ENCODE data around the gene BNC1. TPM values are rescaled to one million over a fixed set of nuclear protein-coding genes. Genes with fewer than 3 reads are reported as not detected.
A peak's percentile ranks its signal among the peaks of the same experiment; 100 is the strongest.

Gene BNC1, protein sequence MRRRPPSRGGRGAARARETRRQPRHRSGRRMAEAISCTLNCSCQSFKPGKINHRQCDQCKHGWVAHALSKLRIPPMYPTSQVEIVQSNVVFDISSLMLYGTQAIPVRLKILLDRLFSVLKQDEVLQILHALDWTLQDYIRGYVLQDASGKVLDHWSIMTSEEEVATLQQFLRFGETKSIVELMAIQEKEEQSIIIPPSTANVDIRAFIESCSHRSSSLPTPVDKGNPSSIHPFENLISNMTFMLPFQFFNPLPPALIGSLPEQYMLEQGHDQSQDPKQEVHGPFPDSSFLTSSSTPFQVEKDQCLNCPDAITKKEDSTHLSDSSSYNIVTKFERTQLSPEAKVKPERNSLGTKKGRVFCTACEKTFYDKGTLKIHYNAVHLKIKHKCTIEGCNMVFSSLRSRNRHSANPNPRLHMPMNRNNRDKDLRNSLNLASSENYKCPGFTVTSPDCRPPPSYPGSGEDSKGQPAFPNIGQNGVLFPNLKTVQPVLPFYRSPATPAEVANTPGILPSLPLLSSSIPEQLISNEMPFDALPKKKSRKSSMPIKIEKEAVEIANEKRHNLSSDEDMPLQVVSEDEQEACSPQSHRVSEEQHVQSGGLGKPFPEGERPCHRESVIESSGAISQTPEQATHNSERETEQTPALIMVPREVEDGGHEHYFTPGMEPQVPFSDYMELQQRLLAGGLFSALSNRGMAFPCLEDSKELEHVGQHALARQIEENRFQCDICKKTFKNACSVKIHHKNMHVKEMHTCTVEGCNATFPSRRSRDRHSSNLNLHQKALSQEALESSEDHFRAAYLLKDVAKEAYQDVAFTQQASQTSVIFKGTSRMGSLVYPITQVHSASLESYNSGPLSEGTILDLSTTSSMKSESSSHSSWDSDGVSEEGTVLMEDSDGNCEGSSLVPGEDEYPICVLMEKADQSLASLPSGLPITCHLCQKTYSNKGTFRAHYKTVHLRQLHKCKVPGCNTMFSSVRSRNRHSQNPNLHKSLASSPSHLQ
- total RNA-seq (2014; rRNA removed; shearing (Covaris generic)) = 10.5 and 12.1 TPM in 2 replicates

GRCh38 chr15:83284559-83285283, at the start of gene BNC1:
Gene BNC1 (minus strand): TSS chr15:83284664. CDS start chr15:83284628, 36 bp downstream.
- H3K4me3 ChIP-seq = peak within 1 kb of the TSS; percentile 66
- peak within 1 kb of the TSS; percentile 92 for H3K27ac ChIP-seq
- peaks cover 8% of the 10 kb centered on the region for H3K36me3 ChIP-seq
- peak; percentile 56 to 64 for DNase-seq (ENCODE audit: low read depth in 1 of 2, low spot score in 2 of 2)
- peaks cover 55% of the 10 kb centered on the region for H3K4me1 ChIP-seq (replicated peaks)
- H3K27me3 ChIP-seq (replicated peaks) = no peaks in the 10 kb centered on the region
- no peaks in the 10 kb centered on the region for H3K9me3 ChIP-seq (replicated peaks)

- no peaks in the 10 kb centered on the region for H3K36me3 ChIP-seq
- DNase-seq (ENCODE audit: low read depth in 1 of 2, low spot score in 2 of 2) = no peak
Measured at GRCh38 chr15:83327041-83327440, 42.6 kb upstream of the BNC1 start.

GRCh38 chr15:83324799-83325198, 40.3 kb upstream of the BNC1 start:
- Histone ChIP-seq H3K36me3 (no peaks in the 10 kb centered on the region), H3K27me3 (replicated peaks) (no peaks in the 10 kb centered on the region), H3K4me1 (replicated peaks) (peaks cover 11% of the 10 kb centered on the region), H3K27ac (no peak overlapping the region), H3K9me3 (replicated peaks) (no peaks in the 10 kb centered on the region), H3K4me3 (no peak overlapping the region)
- DNase-seq (ENCODE audit: low read depth in 1 of 2, low spot score in 2 of 2) = no peak

More at GRCh38 chr15:83327041-83327440, 42.6 kb upstream of the BNC1 start:
- peaks cover 6% of the 10 kb centered on the region; the same call in 1 of the 2 replicates for H3K4me1 ChIP-seq (replicated peaks)
- no peaks in the 10 kb centered on the region for H3K27me3 ChIP-seq (replicated peaks)
- no peak overlapping the region for H3K4me3 ChIP-seq
- no peaks in the 10 kb centered on the region for H3K9me3 ChIP-seq (replicated peaks)
- no peak overlapping the region for H3K27ac ChIP-seq

DNA sequence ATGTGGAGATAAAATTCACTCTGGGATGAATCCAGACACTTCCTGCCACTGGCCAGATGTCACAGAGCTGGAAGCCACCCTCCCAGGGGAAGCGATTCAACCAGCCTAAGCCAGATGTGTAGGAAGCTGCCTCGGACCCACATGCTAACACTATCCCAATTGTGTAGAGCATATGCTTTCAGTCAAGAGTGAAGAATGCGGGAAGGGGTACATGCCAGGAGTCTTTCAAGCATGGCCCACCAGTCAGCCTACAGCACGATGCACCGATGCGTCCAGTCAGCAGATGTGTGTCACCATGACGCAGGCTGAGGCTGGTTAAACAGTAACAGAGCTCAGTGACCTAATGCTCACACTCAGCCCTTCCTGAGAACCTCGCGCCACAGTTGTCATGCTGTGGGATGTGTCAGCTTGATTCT, 38.8 kb upstream of the BNC1 start:
- Histone ChIP-seq H3K27me3 (replicated peaks) (no peaks in the 10 kb centered on the region), H3K36me3 (no peaks in the 10 kb centered on the region), H3K4me1 (replicated peaks) (peaks cover 11% of the 10 kb centered on the region), H3K4me3 (no peak overlapping the region), H3K27ac (no peak overlapping the region), H3K9me3 (replicated peaks) (no peaks in the 10 kb centered on the region)
- DNase-seq (ENCODE audit: low read depth in 1 of 2, low spot score in 2 of 2) = peak; percentile 8 to 53

- H3K9me3 ChIP-seq (replicated peaks) = no peaks in the 10 kb centered on the region
- DNase-seq (ENCODE audit: low read depth in 1 of 2, low spot score in 2 of 2) = no peak
- H3K27me3 ChIP-seq (replicated peaks) = no peaks in the 10 kb centered on the region
- no peaks in the 10 kb centered on the region for H3K36me3 ChIP-seq
- no peak overlapping the region for H3K27ac ChIP-seq
- no peak overlapping the region for H3K4me3 ChIP-seq
- peaks cover 11% of the 10 kb centered on the region for H3K4me1 ChIP-seq (replicated peaks)
Measured at GRCh38 chr15:83322691-83323090, 38.2 kb upstream of the BNC1 start.

DNA sequence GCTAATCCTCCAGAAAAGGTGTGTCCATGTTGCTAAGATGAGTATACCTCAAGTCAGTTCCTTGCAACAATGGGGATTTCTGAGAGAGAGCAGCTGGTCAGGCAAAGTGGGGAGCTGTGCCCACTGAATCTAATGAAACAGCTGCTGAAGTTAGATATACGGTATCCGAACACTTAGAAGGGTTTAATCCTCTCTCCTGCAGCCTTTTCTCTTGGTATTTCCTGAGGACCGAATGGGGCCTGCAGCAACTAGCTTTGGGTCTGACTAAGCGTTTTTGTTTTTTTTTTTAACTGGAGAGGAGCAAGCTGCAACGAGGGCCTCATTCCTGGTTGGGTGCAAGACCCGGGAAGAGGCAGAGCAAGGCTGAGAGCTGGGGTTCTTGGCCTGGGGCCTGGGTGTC, 37.6 kb upstream of the BNC1 start:
- H3K4me3 ChIP-seq = no peak overlapping the region
- H3K4me1 ChIP-seq (replicated peaks) = peaks cover 11% of the 10 kb centered on the region
- no peak overlapping the region for H3K27ac ChIP-seq
- DNase-seq (ENCODE audit: low read depth in 1 of 2, low spot score in 2 of 2) = no peak
- no peaks in the 10 kb centered on the region for H3K9me3 ChIP-seq (replicated peaks)
- H3K36me3 ChIP-seq = no peaks in the 10 kb centered on the region
- H3K27me3 ChIP-seq (replicated peaks) = no peaks in the 10 kb centered on the region

GRCh38 chr15:83320844-83321243, 36.4 kb upstream of the BNC1 start:
- no peak overlapping the region for H3K27ac ChIP-seq
- no peak for DNase-seq (ENCODE audit: low read depth in 1 of 2, low spot score in 2 of 2)
- H3K27me3 ChIP-seq (replicated peaks) = no peaks in the 10 kb centered on the region

GRCh38 chr15:83320404-83320803, 35.9 kb upstream of the BNC1 start:
- H3K27ac ChIP-seq = no peak overlapping the region
- no peak for DNase-seq (ENCODE audit: low read depth in 1 of 2, low spot score in 2 of 2)

More at GRCh38 chr15:83320844-83321243, 36.4 kb upstream of the BNC1 start:
- peaks cover 11% of the 10 kb centered on the region for H3K4me1 ChIP-seq (replicated peaks)
- no peak overlapping the region for H3K4me3 ChIP-seq
- no peaks in the 10 kb centered on the region for H3K36me3 ChIP-seq
- no peaks in the 10 kb centered on the region for H3K9me3 ChIP-seq (replicated peaks)

DNA sequence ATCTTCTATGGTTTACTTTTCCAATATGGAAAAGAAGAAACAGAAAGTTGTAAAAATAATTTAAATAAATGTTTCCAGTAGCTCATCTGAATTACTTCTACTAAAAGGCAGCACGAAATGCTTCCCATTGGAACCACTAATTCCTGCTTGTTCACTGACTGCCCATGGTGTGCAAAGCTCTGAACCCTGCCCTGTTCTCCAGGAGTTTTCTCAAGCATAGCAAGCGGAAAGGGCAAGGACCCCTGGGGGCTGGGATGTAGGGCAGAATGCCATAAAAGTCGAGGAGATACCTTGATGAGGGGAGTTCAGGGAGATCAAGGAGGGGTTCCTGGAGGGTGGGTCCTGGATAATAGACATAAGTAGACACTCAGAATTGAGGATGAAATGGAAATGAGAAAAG, 35.3 kb upstream of the BNC1 start:
- Histone ChIP-seq H3K36me3 (no peaks in the 10 kb centered on the region), H3K4me1 (replicated peaks) (peaks cover 11% of the 10 kb centered on the region), H3K9me3 (replicated peaks) (no peaks in the 10 kb centered on the region), H3K27me3 (replicated peaks) (no peaks in the 10 kb centered on the region), H3K27ac (no peak overlapping the region), H3K4me3 (no peak overlapping the region)
- DNase-seq (ENCODE audit: low read depth in 1 of 2, low spot score in 2 of 2) = no peak

More at GRCh38 chr15:83320404-83320803, 35.9 kb upstream of the BNC1 start:
- Histone ChIP-seq H3K27me3 (replicated peaks) (no peaks in the 10 kb centered on the region), H3K4me3 (no peak overlapping the region), H3K4me1 (replicated peaks) (peaks cover 11% of the 10 kb centered on the region), H3K9me3 (replicated peaks) (no peaks in the 10 kb centered on the region), H3K36me3 (no peaks in the 10 kb centered on the region)

DNA sequence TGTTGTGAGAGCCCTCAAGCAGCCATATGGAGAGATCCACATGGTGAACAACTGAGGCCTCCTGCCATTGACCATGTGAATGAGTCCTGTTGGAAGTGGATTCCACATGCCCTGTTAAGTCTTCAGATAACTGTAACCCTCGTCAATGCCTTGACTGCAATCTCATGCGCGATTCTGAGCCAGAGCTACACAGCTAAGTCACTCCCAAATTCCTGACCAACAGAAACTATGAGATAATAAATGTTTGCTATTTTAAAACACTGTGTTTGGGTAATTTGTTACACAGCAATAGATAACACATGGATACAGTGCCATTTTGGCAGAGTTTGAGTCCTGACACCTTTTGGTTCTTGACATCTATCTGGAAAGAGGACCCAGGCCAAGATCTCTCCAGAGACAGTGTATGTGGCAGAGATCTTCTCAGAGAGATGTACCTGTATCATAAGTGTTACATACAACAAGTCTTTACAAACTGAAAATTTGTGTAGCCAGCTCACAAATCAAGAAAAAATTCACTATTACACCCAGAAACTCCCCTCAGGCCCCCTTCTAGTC, 34.5 kb upstream of the BNC1 start:
- no peak for DNase-seq (ENCODE audit: low read depth in 1 of 2, low spot score in 2 of 2)
- H3K27me3 ChIP-seq (replicated peaks) = no peaks in the 10 kb centered on the region
- H3K27ac ChIP-seq = no peak overlapping the region
- H3K4me1 ChIP-seq (replicated peaks) = peaks cover 11% of the 10 kb centered on the region
- no peaks in the 10 kb centered on the region for H3K36me3 ChIP-seq
- no peaks in the 10 kb centered on the region for H3K9me3 ChIP-seq (replicated peaks)
- no peak overlapping the region for H3K4me3 ChIP-seq

DNA sequence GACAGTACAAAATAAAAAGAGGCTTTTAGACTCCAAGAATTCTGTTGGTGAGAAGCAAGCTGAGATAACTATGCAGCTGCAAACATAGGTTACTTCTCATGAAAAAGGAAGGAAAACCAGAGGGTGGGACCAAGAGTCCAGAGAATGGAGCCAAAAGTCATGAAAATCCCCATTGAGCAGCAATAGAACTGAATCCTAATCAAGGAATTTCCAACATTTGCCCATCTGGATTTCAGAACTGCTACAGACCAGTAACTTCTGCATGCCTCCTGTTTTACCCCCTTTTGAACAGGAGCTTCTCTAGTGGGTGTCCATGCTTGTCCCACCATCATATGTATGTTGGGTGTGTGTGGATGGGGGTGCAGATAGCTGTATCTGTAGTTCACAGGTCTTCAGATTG, 33.6 kb upstream of the BNC1 start:
- H3K36me3 ChIP-seq = no peaks in the 10 kb centered on the region
- H3K4me1 ChIP-seq (replicated peaks) = peaks cover 5% of the 10 kb centered on the region; the same call in 1 of the 2 replicates
- H3K4me3 ChIP-seq = no peak overlapping the region
- no peaks in the 10 kb centered on the region for H3K9me3 ChIP-seq (replicated peaks)
- H3K27ac ChIP-seq = no peak overlapping the region
- no peak for DNase-seq (ENCODE audit: low read depth in 1 of 2, low spot score in 2 of 2)
- H3K27me3 ChIP-seq (replicated peaks) = no peaks in the 10 kb centered on the region

DNA sequence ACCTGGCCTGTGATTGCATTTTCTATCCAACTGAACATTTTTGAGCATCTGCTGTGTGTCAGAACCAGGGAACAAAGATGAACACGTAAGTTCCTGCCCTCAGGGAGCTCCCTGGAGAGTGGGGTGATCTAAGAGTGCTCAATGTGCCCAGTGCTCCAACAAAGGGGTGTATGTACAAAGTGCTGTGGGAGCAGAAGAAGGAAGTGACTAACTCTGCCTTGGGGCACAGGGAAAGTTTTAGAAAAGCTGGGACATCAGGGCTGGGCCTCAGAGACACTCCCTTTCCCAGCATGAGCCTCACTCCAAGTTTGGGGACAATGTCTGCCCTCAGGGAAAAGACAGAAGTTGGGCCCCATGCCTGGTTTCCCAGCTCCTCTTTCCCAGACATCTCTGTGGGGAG, 27.6 kb upstream of the BNC1 start:
- Histone ChIP-seq H3K4me3 (no peak overlapping the region), H3K9me3 (replicated peaks) (no peaks in the 10 kb centered on the region), H3K4me1 (replicated peaks) (no peaks in the 10 kb centered on the region), H3K27me3 (replicated peaks) (no peaks in the 10 kb centered on the region), H3K36me3 (no peaks in the 10 kb centered on the region), H3K27ac (no peak overlapping the region)
- no peak for DNase-seq (ENCODE audit: low read depth in 1 of 2, low spot score in 2 of 2)

Data from SJSA1 (cell line).